Smooth muscle cell (in vitro differentiated cells): Measurements from ENCODE around the gene C2orf68. TPM values are rescaled to one million over a fixed set of nuclear protein-coding genes. Genes with fewer than 3 reads are reported as not detected.

Experiments used
- DNase-seq: peaks from one replicate; lab custom pipeline; 2025; ENCODE audit not compliant: unreplicated experiment; lab: John Stamatoyannopoulos, UW
- H2AFZ ChIP-seq: fragments of 200-600 bp; sonication (generic); 2 replicates; pipeline ENCODE4 v1.6.0; 2016; ENCODE audit warnings: antibody characterized with exemption, low read depth, mild to moderate bottlenecking
- H3F3A ChIP-seq: fragments of 200-600 bp; sonication (generic); 2 replicates; pipeline ENCODE4 v1.6.0; 2017; ENCODE audit warnings: antibody characterized with exemption, low read depth
- H3K27ac ChIP-seq: fragments of 200-600 bp; sonication (generic); 2 replicates; pipeline ENCODE4 v1.5.1; 2016; ENCODE audit warnings: low read depth, mild to moderate bottlenecking
- H3K27me3 ChIP-seq: fragments of 200-600 bp; sonication (generic); 2 replicates; pipeline ENCODE4 v1.6.1; 2016; ENCODE audit warnings: low read depth, mild to moderate bottlenecking
- H3K36me3 ChIP-seq: fragments of 200-600 bp; sonication (generic); 2 replicates; pipeline ENCODE4 v1.5.1; 2016; ENCODE audit warnings: low read depth
- H3K4me1 ChIP-seq: fragments of 200-600 bp; sonication (generic); 2 replicates; pipeline ENCODE4 v1.5.1; 2016; ENCODE audit warnings: low read depth
- H3K4me2 ChIP-seq: fragments of 200-600 bp; sonication (generic); 2 replicates; pipeline ENCODE4 v1.6.0; 2016; ENCODE audit warnings: mild to moderate bottlenecking
- H3K4me3 ChIP-seq: fragments of 200-600 bp; sonication (generic); 2 replicates; pipeline ENCODE4 v1.5.1; 2016; ENCODE audit warnings: mild to moderate bottlenecking
- H3K79me2 ChIP-seq: fragments of 200-600 bp; sonication (generic); 2 replicates; pipeline ENCODE4 v1.6.0; 2016; ENCODE audit warnings: low read depth, mild to moderate bottlenecking
- H3K9ac ChIP-seq: fragments of 200-600 bp; sonication (generic); 2 replicates; pipeline ENCODE4 v1.6.0; 2016; ENCODE audit warnings: low read depth
- H3K9me3 ChIP-seq: fragments of 200-600 bp; sonication (generic); replicated peaks from 2 replicates; pipeline ENCODE4 v1.5.1; 2016; ENCODE audit warnings: low read depth
- H4K20me1 ChIP-seq: fragments of 200-600 bp; sonication (generic); 2 replicates; pipeline ENCODE4 v1.6.0; 2016; ENCODE audit warnings: low read depth
- WGBS: methylation state at CpG from one replicate; pipeline ENCODE4 v1.1.7; 2016; ENCODE audit warnings: low lambda C conversion rate; 5-methylcytosine and 5-hydroxymethylcytosine counted together
- polyA plus RNA-seq: library from polyadenylated mRNA; unstranded; fragments of >200 nt; fragmentation: Nextera tagmentation; extraction: Ambion mirVana; gene quantifications from 2 replicates; pipeline ENCODE4 v1.2.1, GENCODE V29; 2016
- total RNA-seq: library from RNA; depleted of rRNA; stranded (reverse); fragments of >200 nt; gene quantifications from 2 replicates; pipeline ENCODE4 v1.2.3, GENCODE V29; 2014
- TF ChIP-seq, protein P1 (sequence below): fragments of 200-600 bp; sonication (generic); IDR thresholded peaks from 2 replicates; pipeline ENCODE4 v1.5.1; 2017; ENCODE audit warnings: borderline replicate concordance, mild to moderate bottlenecking, antibody characterized with exemption; ENCODE audit not compliant: insufficient read depth, poor library complexity, severe bottlenecking

The C2orf68 gene
- total and polyA plus RNA-seq, 2 experiments from 2014 or later, result 7.9 to 10.1 TPM

DNA sequence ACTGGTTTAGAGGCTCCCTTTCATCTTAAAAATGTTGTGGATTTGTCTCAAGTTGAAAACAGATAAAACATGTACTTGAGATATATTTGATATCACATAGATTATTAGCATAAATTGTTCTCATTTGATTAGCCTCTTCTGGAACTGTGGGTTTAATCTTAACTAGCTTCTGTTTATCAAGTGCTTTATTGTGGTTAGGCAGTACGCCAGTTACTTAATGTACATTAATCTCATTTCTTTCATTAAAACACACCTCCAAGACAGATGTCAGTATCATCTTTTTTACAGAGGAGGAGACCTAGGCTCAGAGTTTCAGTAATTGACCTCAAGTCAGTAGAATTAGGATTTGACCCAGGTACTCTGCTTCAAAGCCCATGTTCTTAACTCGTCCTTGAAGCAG, 34.3 kb upstream of the C2orf68 start:
- no peak for DNase-seq
- H3F3A ChIP-seq, result peaks cover 34% of the 10 kb centered on the region
- no peaks in the 10 kb centered on the region for H3K27me3 ChIP-seq
- H3K4me2 ChIP-seq, result no peak overlapping the region
- peaks cover 4% of the 10 kb centered on the region for H3K4me1 ChIP-seq
- no peaks in the 10 kb centered on the region for H3K9me3 ChIP-seq
- H2AFZ ChIP-seq, result no peak overlapping the region
- H3K9ac ChIP-seq, result no peak overlapping the region
- H3K4me3 ChIP-seq, result no peak overlapping the region
- H4K20me1 ChIP-seq, result peaks cover 18% of the 10 kb centered on the region
- H3K27ac ChIP-seq, result no peak overlapping the region
- peaks cover 23% of the 10 kb centered on the region for H3K36me3 ChIP-seq
- 94% methylated on average over 2 of the region's 2 CpGs for WGBS
- no peaks in the 10 kb centered on the region for H3K79me2 ChIP-seq
- TF ChIP-seq, protein P1, sequence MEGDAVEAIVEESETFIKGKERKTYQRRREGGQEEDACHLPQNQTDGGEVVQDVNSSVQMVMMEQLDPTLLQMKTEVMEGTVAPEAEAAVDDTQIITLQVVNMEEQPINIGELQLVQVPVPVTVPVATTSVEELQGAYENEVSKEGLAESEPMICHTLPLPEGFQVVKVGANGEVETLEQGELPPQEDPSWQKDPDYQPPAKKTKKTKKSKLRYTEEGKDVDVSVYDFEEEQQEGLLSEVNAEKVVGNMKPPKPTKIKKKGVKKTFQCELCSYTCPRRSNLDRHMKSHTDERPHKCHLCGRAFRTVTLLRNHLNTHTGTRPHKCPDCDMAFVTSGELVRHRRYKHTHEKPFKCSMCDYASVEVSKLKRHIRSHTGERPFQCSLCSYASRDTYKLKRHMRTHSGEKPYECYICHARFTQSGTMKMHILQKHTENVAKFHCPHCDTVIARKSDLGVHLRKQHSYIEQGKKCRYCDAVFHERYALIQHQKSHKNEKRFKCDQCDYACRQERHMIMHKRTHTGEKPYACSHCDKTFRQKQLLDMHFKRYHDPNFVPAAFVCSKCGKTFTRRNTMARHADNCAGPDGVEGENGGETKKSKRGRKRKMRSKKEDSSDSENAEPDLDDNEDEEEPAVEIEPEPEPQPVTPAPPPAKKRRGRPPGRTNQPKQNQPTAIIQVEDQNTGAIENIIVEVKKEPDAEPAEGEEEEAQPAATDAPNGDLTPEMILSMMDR, result no peak

DNA sequence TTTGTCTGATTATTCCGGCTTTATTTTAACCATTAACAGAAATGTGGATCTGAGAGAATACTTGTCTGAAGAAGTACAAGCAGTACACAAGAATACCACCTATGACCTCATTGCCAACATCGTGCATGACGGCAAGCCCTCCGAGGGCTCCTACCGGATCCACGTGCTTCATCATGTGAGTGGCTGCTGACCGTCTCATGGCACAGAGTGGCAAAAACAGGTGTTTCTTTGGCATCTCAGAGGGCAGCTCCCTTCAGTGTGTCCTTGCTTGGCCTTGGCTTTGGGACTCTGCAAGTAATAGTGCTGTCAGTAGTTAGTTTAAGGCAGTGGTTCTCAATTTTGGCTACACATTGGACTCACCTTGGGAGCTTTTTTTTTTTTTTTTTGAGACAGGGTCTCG, 33.0 kb upstream of the C2orf68 start:
- H3K4me2 ChIP-seq, result no peak overlapping the region
- no peaks in the 10 kb centered on the region for H3K27me3 ChIP-seq
- no peak for DNase-seq
- 99% methylated on average over 8 of the region's 8 CpGs for WGBS
- H3K79me2 ChIP-seq, result no peaks in the 10 kb centered on the region
- no peak overlapping the region for H3K9ac ChIP-seq
- H4K20me1 ChIP-seq, result peaks cover 18% of the 10 kb centered on the region
- TF ChIP-seq, protein P1, result no peak
- peaks cover 34% of the 10 kb centered on the region for H3F3A ChIP-seq
- H3K36me3 ChIP-seq, result peaks cover 28% of the 10 kb centered on the region
- H3K4me1 ChIP-seq, result peaks cover 4% of the 10 kb centered on the region
- H3K4me3 ChIP-seq, result no peak overlapping the region
- H2AFZ ChIP-seq, result no peak overlapping the region
- H3K27ac ChIP-seq, result no peak overlapping the region
- H3K9me3 ChIP-seq, result no peaks in the 10 kb centered on the region

- no peaks in the 10 kb centered on the region for H3K79me2 ChIP-seq
- no peaks in the 10 kb centered on the region for H3K9me3 ChIP-seq
- no peak overlapping the region for H3K9ac ChIP-seq
- H3K27ac ChIP-seq, result no peak overlapping the region
- no peaks in the 10 kb centered on the region for H3K4me1 ChIP-seq
- no peak overlapping the region for H2AFZ ChIP-seq
- no peak for DNase-seq
- TF ChIP-seq, protein P1, result no peak
- H3K4me3 ChIP-seq, result no peak overlapping the region
- H3K4me2 ChIP-seq, result no peak overlapping the region
- 99% methylated on average over 3 of the region's 3 CpGs for WGBS
- peaks cover 36% of the 10 kb centered on the region for H3K36me3 ChIP-seq
- H3F3A ChIP-seq, result peaks cover 15% of the 10 kb centered on the region
- H4K20me1 ChIP-seq, result peaks cover 10% of the 10 kb centered on the region
- no peaks in the 10 kb centered on the region for H3K27me3 ChIP-seq
These were observed 30.9 kb upstream of the C2orf68 start for GRCh38 chr2:85642725-85643124.

- H2AFZ ChIP-seq, result no peak overlapping the region
- H3F3A ChIP-seq, result peaks cover 5% of the 10 kb centered on the region
- no peaks in the 10 kb centered on the region for H3K4me1 ChIP-seq
- H3K9ac ChIP-seq, result no peak overlapping the region
- H3K27me3 ChIP-seq, result no peaks in the 10 kb centered on the region
- H3K79me2 ChIP-seq, result no peaks in the 10 kb centered on the region
- 90% methylated on average over 4 of the region's 4 CpGs for WGBS
- no peak overlapping the region for H3K4me2 ChIP-seq
- H4K20me1 ChIP-seq, result peaks cover 19% of the 10 kb centered on the region
- DNase-seq, result no peak
- no peaks in the 10 kb centered on the region for H3K9me3 ChIP-seq
- no peak overlapping the region for H3K4me3 ChIP-seq
- peaks cover 12% of the 10 kb centered on the region for H3K36me3 ChIP-seq
- no peak overlapping the region for H3K27ac ChIP-seq
- TF ChIP-seq, protein P1, result no peak
These were observed 23.8 kb upstream of the C2orf68 start for GRCh38 chr2:85635636-85636035.
